Activated CD4-positive, alpha-beta T cell treated with anti-CD3 and anti-CD28 coated beads, Interleukin-2, amount 50 U/mL, for 48 hours (primary cell): Measurements from ENCODE around the gene AFF1.
"Not testable (repeated sequence)": the region's sequence is repeated elsewhere in the genome, so short reads cannot be mapped to it uniquely, and the experiment has no call there.

Source experiments
- DNase-seq, 2 experiments: peaks; one replicate each; pipeline ENCODE4 v3.0.0-alpha.2; 2020

The AFF1 gene

DNA sequence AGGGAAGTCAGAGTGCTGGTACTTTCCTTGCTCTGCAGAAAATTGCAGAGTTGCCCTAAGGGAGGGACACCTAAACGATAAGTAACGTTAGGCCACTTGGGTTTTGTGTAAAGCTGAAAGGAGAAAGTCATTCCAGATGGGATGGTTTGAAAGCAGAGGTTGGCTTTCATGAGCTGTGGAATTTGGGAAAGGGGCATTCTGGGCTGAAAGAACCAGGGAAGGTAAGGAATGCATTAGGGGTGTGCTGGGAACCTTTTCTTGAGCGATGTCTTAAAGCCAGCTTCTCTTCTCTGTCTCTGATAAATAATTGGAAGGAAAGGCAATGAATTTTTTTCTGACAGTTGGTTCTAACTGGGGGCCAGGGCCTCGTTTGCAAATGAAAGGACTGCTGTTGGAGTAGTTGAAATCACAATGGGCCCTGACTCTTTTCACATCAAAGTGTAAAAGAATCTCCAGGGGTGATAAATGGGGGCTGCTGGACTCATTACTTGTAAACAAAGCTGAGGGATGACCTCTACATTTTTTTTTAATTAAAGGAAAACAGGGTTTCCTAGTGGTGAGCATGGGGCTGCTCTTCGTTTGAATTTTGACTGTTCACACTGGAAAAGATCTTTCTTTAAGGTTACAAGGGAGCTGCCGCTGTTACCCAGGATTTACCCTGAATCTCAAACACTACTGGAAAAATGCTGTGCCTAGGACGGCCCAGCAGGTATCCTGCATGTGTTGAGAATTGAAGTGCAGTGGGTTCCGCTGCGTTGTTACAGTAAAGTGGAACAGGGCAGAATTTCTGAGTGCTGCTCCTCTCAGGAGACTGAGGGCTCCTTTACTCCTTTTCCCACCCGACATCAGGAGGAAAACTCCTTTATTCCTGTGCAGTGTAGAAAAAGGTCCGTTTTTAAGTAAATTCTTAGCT, 25.0 kb downstream of the AFF1 start:
- no peak for DNase-seq

- no peak for DNase-seq
These were observed 25.7 kb downstream of the AFF1 start for GRCh38 chr4:86960557-86960961.

GRCh38 chr4:86961116-86961515, 26.3 kb downstream of the AFF1 start:
- DNase-seq = no peak

DNA sequence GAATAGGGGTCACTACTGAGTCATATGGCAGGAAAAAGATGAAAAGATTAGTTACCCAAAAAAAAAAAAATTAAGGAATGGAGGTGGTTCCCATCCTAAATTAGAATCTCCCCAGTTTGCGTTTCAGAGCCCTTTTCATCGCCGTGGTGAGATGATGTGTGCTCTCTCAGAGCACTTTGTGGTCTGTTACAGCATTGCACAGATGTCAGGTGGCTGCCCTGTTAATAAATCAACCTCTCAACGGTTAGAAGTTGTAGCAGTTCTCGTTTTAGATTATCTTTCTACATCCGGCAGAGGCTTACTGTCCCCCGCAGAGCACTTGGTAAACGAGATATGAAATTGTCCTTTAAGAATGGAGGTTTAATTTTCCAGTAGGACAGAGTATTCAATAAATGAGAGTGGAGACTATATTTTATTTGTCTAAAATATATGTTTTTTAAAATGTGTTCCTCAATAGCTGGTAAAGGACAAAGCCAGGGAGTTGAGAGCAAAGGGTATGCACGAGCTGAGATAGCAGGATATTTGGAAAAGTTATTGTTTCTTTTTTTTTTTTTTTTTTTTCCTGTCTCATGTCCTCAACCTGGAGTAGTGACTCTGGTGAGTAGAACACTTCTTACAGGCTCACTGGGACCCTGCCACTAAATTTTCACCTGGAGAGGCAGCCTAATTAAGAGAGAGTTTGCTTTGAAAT, 26.9 kb downstream of the AFF1 start:
- no peak for DNase-seq

- no peak for DNase-seq
These were observed 28.9 kb downstream of the AFF1 start for GRCh38 chr4:86963697-86964096.

DNA sequence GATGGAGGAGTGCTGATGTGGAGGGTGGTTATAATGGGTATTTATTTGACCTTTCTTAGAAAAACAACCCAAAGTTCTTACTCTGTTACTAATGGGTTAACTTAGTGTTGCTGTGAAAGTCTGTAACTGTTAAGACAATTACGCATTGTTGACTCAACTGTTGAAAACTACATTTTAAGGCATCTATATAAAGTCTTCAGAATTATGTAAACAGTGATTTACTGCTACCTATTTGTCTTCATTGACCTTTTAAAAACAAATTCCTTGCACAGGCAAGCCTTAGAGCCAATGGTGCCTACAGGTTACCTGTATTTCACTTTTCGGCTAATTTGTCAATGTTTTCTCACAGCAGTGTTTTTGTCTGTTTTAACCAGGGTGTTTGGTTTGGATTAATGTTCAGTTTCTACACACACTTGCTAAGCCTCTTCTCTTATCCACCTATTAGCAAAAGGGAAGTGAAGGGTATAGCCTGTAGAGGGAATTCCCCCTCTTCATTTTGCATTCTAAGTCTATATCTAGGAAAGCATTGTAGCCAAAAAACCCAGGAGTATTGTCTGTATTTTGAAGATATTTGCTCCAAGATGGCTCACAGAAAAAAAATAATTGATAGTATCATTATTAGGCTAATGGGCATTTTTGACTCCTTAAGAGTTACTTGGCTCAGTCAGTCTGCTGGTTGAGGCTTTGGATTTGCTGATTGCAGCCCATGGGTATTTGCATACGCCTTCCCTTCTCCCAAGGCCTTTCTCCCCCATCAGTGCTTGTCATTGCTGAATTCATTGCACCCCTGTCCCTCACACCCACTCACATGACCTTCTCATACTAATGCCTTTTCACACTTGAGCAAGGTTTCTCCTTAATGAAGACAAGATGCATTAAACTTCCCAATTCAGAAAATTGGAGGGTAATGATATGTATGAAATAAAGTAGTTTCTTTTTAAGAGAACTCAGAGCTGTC, 30.5 kb downstream of the AFF1 start:
- no peak for DNase-seq

GRCh38 chr4:86967073-86967472, 32.3 kb downstream of the AFF1 start:
- no peak for DNase-seq

GRCh38 chr4:86967798-86968197, 33.0 kb downstream of the AFF1 start:
- DNase-seq = no peak

GRCh38 chr4:86968547-86968946, 33.7 kb downstream of the AFF1 start:
- no peak for DNase-seq

GRCh38 chr4:86970447-86971354, 35.9 kb downstream of the AFF1 start:
- DNase-seq = no peak

- DNase-seq = no peak
These were observed 36.5 kb downstream of the AFF1 start for GRCh38 chr4:86971355-86971683.

DNA sequence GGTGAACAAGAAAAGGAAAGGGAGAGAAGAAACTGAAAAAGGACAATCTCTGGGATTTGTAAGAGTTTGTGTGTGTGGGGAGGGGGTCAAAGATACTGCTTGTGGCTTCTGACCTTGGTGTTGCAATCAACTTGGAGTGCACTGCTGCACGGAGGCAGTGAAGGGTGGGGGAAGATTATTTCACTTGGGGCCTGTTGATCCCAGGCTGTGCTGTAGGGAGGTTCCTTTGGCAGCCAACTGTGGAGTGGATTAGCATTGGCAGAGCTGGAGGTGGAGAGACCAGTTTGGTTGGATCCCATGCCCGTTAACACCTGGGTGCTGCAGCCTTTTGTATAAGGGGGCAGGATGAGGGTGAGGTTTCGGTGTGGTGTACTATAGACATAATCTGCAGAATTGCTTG, 38.2 kb downstream of the AFF1 start:
- no peak for DNase-seq

- DNase-seq = no peak
These were observed 38.9 kb downstream of the AFF1 start for GRCh38 chr4:86973668-86974067.

DNA sequence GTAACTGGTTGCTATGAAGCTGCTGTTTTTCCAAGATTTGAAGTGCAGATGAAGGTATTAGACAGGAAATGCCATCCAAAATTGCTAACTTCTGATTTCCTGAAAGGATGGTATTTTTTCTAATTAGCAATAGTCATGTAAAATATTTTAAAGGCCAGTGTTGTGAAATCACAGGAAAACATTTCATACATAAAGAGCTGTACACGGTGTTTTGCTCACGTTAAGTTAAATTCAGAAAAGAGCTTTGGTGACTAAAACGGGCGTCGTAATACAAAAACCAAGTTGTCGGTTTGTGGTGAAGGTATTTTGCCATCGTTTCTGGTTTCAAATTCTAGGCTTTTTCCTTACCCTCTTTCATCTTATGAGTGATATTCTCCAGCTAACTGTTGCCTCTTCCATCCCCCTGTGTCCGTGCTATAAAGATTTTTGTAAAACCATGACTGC, 39.8 kb downstream of the AFF1 start:
- DNase-seq = no peak

DNA sequence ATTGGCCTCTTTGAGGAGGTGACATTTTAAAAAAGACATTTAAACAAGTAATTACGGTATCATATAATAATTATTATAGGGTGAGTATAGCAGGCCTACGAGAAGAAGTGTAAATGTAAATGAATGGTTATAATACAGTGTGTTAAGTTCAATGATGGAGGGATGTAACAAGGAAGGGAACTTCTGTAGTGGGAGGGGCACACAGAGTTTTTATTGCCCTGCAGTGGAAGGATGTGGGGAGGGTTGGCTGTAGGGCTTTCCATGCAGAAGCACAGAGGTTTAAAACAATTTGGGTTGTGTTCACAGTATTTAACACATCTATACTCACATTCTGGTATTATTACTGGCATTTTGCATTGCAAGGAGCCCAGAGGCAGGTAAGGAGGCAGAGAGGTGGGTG, 41.1 kb downstream of the AFF1 start:
- no peak for DNase-seq

DNA sequence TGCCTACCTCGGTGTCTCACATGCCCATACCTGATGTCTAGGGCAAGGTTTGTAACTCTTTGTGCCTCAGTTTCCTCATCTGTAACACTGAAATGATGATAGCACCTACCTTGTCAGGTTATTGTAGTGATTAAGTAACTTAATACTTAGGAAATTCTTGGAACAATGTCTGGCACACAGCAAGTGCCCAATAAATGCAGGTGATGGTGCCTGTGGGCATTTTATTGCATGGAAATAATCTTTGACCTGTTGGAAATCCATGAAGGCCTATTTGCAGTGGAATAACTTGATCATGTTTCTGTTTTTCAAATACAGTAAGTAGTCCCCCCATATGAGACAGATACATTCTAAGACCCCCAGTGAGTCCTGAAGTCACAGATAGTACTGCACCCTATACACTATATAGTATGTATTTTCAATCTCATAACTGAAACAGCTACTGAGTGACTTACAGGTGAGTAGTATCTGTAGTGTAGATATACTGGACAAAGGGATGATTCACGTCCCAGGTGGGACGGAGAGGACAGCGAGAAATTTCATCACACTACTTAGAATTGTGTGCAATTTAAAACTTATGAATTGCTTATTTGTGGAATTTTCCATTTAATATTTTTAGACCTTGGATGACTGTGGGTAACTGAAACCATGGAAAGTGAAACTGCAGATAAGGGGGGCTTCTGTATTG, 42.1 kb downstream of the AFF1 start:
- no peak for DNase-seq

GRCh38 chr4:86977621-86978184, 42.9 kb downstream of the AFF1 start:
- DNase-seq = no peak

- DNase-seq = no peak
These were observed 43.9 kb downstream of the AFF1 start for GRCh38 chr4:86978709-86979108.

DNA sequence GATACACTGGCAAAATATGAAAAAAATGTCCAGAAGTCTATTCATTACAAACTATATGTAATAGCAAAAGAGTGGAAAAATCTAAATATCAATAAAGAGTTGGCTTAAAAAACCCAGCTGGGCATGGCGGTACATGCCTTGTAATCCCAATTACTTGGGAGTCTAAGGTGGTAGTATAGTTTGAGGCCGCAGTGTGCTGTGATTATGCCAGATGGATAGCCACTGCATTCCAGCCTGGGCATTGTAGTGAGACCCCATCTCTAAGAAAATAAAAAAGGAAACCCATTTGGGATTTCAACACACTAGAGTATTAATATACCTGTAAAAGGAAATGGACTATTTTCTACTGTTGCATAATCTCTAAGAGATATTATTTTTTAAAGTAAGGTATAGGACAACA, 45.4 kb downstream of the AFF1 start:
- no peak for DNase-seq

DNA sequence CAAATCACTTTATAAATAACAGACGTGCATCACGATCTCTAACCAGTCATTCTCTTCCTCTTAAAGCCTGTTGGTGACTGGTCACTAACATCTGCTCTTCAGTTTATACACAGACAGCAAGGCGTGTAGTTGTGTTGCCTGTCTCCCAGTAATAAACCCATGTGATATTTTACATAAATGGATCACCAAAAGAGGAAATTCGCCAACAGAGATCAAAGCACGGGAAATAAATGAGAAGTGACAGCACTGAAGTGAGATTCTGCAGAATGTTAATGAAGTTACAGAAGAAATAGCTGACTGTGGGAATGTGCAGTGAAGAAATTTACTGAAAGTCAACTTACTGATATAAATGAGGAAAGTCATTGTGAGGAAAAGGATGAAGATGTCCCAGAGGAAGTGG, 47.0 kb downstream of the AFF1 start:
- DNase-seq = no peak

GRCh38 chr4:86985852-86986251, 51.0 kb downstream of the AFF1 start:
- not testable (repeated sequence) for DNase-seq
